SH-SY5Y (cell line): ENCODE measurements around the gene APOM.

Experiments used
- GATA2 ChIP-seq: IDR thresholded peaks from 2 replicates; pipeline ENCODE4 v1.6.1; 2011; ENCODE audit warnings: mild to moderate bottlenecking, low read depth, low read length
- GATA3 ChIP-seq: IDR thresholded peaks from 2 replicates; pipeline ENCODE4 v1.6.1; 2011; ENCODE audit warnings: low read depth, mild to moderate bottlenecking, low read length, moderate library complexity

APOM gene

GRCh38 chr6:31622684-31623091, 33.0 kb upstream of the APOM start:
- TF ChIP-seq GATA2 (no peak), GATA3 (no peak)

DNA sequence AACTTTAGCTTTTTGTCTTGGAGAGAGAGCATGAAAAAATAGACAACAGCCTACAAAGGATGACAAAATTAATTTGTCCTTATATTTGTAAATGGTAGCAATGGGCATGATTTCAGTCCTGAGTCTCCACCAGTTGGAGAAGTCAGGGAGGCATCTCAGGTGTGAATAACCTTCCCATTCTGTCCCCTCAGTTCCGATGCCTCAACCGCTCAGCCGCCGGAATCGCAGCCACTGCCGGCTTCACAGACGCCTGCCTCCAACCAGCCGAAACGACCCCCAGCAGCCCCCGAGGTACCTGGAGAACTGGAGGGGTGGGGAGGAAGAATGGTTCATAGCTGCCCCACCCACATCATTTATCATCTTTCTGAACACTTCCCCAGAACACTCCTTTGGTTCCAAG, 31.6 kb upstream of the APOM start:
- TF ChIP-seq GATA2 (no peak), GATA3 (no peak)

DNA sequence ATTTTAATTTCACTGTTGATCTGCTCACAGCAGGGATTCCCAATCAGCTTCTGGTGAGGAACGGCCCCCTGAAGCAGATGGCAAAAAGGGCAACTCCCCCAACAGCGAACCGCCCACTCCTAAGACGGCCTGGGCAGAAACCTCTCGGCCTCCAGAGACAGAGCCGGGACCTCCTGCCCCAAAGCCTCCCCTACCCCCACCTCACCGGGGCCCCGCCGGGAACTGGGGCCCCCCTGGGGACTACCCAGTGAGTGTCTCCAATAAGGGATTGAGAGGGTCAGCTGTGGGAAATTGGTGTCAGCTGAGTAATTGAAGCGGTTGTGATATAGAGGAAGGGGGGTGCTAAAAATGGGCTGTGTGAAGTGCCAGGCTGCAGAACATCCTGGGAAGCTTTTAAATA, 28.7 kb upstream of the APOM start:
- TF ChIP-seq GATA3, result no peak
- TF ChIP-seq GATA2, result no peak

GRCh38 chr6:31627690-31628287, 27.9 kb upstream of the APOM start:
- no peak for TF ChIP-seq GATA3
- no peak for TF ChIP-seq GATA2

DNA sequence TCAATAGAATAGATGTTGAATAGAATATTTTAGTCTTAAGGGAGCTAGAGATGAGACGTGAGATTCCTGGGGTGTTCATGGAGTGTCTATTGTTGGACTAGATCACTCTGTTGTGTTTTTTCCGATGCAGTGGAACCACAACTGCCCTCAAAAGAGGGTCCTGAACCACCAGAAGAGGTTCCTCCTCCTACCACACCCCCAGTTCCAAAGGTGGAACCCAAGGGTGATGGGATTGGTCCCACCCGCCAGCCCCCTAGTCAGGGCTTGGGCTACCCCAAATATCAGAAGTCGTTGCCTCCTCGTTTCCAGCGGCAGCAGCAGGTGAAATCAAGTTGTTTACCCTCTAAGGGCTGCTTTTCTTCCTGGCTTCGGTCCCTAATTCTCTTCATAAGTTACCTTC, 26.7 kb upstream of the APOM start:
- TF ChIP-seq GATA3 (no peak), GATA2 (no peak)

- TF ChIP-seq GATA2 (no peak), GATA3 (no peak)
Observed at GRCh38 chr6:31630177-31630934, 25.3 kb upstream of the APOM start.

DNA sequence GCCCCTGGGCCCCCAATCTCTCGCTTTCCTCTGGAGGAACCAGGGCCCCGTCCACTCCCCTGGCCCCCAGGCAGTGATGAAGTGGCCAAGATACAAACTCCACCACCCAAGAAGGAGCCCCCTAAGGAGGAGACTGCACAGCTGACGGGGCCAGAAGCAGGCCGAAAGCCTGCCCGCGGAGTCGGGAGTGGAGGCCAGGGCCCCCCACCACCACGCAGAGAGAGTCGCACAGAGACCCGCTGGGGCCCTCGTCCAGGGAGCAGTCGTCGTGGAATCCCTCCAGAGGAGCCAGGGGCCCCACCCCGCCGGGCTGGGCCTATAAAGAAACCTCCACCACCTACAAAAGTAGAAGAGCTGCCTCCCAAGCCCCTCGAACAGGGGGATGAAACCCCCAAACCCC, 24.5 kb upstream of the APOM start:
- TF ChIP-seq GATA3, result no peak
- TF ChIP-seq GATA2, result no peak

DNA sequence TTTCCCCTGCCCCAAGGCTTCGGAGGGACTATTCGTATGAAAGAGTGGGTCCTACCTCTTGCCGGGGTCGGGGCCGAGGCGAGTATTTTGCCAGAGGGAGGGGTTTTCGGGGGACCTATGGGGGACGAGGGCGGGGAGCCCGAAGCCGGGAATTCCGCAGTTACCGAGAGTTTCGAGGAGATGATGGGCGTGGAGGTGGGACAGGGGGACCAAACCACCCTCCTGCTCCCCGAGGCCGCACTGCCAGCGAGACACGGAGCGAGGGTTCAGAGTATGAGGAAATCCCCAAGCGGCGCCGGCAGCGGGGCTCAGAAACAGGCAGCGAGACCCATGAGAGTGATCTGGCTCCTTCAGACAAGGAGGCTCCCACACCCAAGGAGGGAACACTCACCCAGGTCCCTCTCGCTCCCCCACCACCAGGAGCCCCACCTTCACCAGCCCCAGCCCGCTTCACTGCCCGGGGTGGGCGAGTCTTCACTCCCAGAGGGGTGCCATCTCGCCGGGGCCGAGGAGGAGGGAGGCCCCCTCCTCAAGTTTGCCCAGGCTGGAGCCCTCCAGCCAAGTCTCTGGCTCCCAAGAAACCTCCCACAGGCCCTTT, 23.9 kb upstream of the APOM start:
- no peak for TF ChIP-seq GATA2
- TF ChIP-seq GATA3, result no peak

- no peak for TF ChIP-seq GATA2
- no peak for TF ChIP-seq GATA3
Observed at GRCh38 chr6:31632279-31632946, 23.3 kb upstream of the APOM start.

DNA sequence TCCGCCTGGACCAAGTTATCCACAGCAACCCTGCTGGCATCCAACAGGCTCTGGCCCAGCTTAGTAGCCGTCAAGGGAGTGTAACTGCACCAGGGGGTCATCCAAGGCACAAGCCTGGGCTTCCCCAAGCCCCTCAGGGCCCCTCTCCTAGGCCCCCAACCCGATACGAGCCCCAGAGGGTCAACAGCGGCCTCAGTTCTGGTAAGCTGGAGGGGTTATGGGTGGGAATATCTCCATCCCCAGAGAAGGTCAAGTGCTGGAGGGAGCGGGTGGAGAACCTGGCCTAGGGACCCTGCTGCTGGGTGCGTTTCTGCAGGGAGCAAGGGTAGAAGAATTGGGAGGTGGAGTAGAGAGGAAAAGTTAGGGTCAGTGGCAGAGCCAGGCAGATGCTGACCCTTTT, 22.2 kb upstream of the APOM start:
- no peak for TF ChIP-seq GATA2
- TF ChIP-seq GATA3, result no peak

DNA sequence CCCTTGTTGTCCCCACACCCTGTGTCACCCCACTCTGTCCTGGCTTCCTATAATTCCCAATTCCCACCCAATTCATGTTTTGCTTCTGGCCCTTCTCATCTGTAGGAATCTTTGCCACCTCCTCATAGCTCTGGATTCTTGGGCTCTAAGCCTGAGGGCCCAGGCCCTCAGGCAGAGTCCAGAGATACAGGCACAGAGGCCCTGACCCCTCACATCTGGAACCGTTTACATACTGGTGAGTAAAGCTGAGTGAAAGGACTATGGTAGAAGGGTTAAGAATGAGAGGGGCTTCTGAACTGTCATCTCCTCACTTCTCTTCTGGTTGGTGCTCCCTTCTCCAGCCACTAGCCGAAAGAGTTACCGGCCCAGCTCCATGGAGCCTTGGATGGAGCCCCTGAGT, 21.6 kb upstream of the APOM start:
- no peak for TF ChIP-seq GATA2
- TF ChIP-seq GATA3, result no peak

DNA sequence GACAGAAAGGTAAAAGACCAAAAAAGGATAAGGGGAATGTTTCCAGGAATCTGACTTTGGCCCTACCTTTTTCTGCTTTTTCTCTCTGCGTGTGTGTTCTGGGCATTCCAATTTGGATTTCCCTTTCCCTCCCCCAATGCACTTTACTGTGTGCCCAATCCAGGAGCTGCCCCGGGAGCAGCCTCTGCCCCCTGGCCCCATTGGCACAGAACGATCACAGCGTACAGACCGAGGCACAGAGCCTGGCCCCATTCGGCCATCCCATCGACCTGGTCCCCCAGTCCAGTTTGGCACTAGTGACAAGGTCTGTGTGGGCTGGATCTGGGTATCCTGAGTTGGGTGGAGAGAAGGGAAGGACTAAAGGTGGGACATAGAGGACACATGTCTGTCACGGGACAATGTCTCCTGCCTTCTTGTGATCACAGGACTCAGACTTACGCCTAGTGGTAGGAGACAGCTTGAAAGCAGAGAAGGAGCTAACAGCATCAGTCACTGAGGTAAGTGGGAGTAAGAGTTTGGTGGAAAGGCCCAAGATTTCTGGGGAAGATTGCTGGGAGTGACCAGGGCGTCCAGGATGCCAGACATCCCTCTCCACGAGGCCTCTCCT, 20.6 kb upstream of the APOM start:
- no peak for TF ChIP-seq GATA3
- no peak for TF ChIP-seq GATA2

GRCh38 chr6:31636698-31637596, 18.7 kb upstream of the APOM start:
- TF ChIP-seq GATA2 (no peak), GATA3 (no peak)
